Upper lobe of left lung (tissue), 6 donors: Measurements from ENCODE around the gene SORBS1. TPM values are rescaled to one million over a fixed set of nuclear protein-coding genes. Genes with fewer than 3 reads are reported as not detected.

Source experiments
- ATAC-seq, 2 donors: fragments of 200-7000 bp; cut with Tn5 transposase; one replicate each; pipeline ENCODE4 v1.9.1; 2022; ENCODE audit warnings: mild to moderate bottlenecking in 2 of 2, moderate library complexity in 2 of 2; ENCODE audit not compliant: low FRiP score in 2 of 2
- DNase-seq, 2 donors: peaks; one replicate each; pipeline ENCODE4 v3.0.0-alpha.2; 2019 to 2020
- H3K27ac ChIP-seq, 4 donors: fragments of 200-600 bp; sonication (generic); one replicate each; pipeline ENCODE4 v1.5.1; 2016 to 2019
- H3K27me3 ChIP-seq, 4 donors: fragments of 200-600 bp; sonication (generic); one replicate each; pipeline ENCODE4 v1.5.1; 2017 to 2019
- H3K36me3 ChIP-seq, 4 donors: fragments of 200-600 bp; sonication (generic); one replicate each; pipeline ENCODE4 v1.5.1; 2016 to 2019
- H3K4me1 ChIP-seq, 4 donors: fragments of 200-600 bp; sonication (generic); one replicate each; pipeline ENCODE4 v1.5.1; 2018 to 2019
- H3K4me3 ChIP-seq, 4 donors: fragments of 200-600 bp; sonication (generic); one replicate each; pipeline ENCODE4 v1.5.1; 2017 to 2019; ENCODE audit warnings: mild to moderate bottlenecking in 2 of 4, moderate library complexity in 1 of 4
- H3K9me3 ChIP-seq, 4 donors: fragments of 200-600 bp; sonication (generic); one replicate each; pipeline ENCODE4 v1.5.1; 2018 to 2019
- CTCF ChIP-seq, 6 experiments: fragments of 450-650 bp in 4 of 6; fragments of 200-600 bp in 2 of 6; sonication (generic) in 2 of 6; IDR thresholded peaks; one replicate each; pipeline ENCODE4 v1.5.1; 2016 to 2019; ENCODE audit warnings: antibody characterized with exemption in 6 of 6
- EP300 ChIP-seq, 4 donors: sonication (generic); formaldehyde crosslinking; IDR thresholded peaks; one replicate each; pipeline ENCODE4 v1.5.1; 2017; ENCODE audit warnings: antibody characterized with exemption in 4 of 4, control low read depth in 2 of 4
- POLR2A ChIP-seq, 4 donors: fragments of 450-650 bp; IDR thresholded peaks; one replicate each; pipeline ENCODE4 v1.5.1; 2016 to 2017; ENCODE audit warnings: antibody characterized with exemption in 4 of 4, mild to moderate bottlenecking in 2 of 4
- POLR2AphosphoS5 ChIP-seq, 2 donors: sonication (generic); formaldehyde crosslinking; IDR thresholded peaks; one replicate each; pipeline ENCODE4 v1.5.1; 2017; ENCODE audit warnings: antibody characterized with exemption in 2 of 2
- WGBS, 2 donors: methylation state at CpG; one replicate each; pipeline ENCODE4 v1.1.5; 2017 to 2018; 5-methylcytosine and 5-hydroxymethylcytosine counted together
- total RNA-seq, 6 donors: library from RNA; depleted of rRNA in 4 of 6; stranded (reverse); fragments of >200 nt in 4 of 6; gene quantifications; one replicate each; pipeline versions ENCODE4 v1.1.0 to v1.2.1, GENCODE V29; 2016 to 2021
- donor health status: DM: no; HTN: no; CAD: no; lungs with moderate emphysema.
- donor health status: DM: no; HTN: yes; CAD: no; lungs with severe emphysema.

Gene SORBS1
- total RNA-seq, 6 donors from 2014 or later, result 45.8 to 116 (median 71.7) TPM

GRCh38 chr10:95517536-95518454, 43.4 kb downstream of the SORBS1 start:
- ATAC-seq (no peak), DNase-seq (no peak)
- TF ChIP-seq CTCF (IDR thresholded peaks at IDR 0.05) (no peak), POLR2AphosphoS5 (IDR thresholded peaks at IDR 0.05) (no peak), POLR2A (IDR thresholded peaks at IDR 0.05) (no peak), EP300 (IDR thresholded peaks at IDR 0.05) (no peak)
- Histone ChIP-seq H3K9me3 (no peaks in the 10 kb centered on the region), H3K4me1 (peaks cover 10 to 22% (median 16%) of the 10 kb centered on the region in 4 donors), H3K27me3 (no peaks in the 10 kb centered on the region), H3K36me3 (no peaks in the 10 kb centered on the region), H3K27ac (peak overlapping the region in 2 of 4 donors; percentile 14 to 40), H3K4me3 (no peak overlapping the region)
- WGBS, 2 donors, result 66 to 73% methylated on average over 5 of the region's 5 CpGs

GRCh38 chr10:95516774-95517373, 44.3 kb downstream of the SORBS1 start:
- 92 to 95% methylated on average over 7 of the region's 7 CpGs for WGBS, 2 donors
- no peak for ATAC-seq
- TF ChIP-seq EP300 (IDR thresholded peaks at IDR 0.05), result no peak
- no peak for TF ChIP-seq POLR2A (IDR thresholded peaks at IDR 0.05)
- no peak for TF ChIP-seq POLR2AphosphoS5 (IDR thresholded peaks at IDR 0.05)
- no peak for TF ChIP-seq CTCF (IDR thresholded peaks at IDR 0.05)
- Histone ChIP-seq H3K4me3 (no peak overlapping the region), H3K9me3 (no peaks in the 10 kb centered on the region), H3K27ac (no peak overlapping the region), H3K4me1 (peaks cover 10 to 27% (median 19%) of the 10 kb centered on the region in 4 donors), H3K27me3 (no peaks in the 10 kb centered on the region), H3K36me3 (no peaks in the 10 kb centered on the region)
- DNase-seq, result no peak

GRCh38 chr10:95513941-95514392, 47.2 kb downstream of the SORBS1 start:
- no peak for DNase-seq
- H3K4me3 ChIP-seq, result no peak overlapping the region
- 23 to 33% methylated on average over 2 of the region's 2 CpGs for WGBS, 2 donors
- no peaks in the 10 kb centered on the region for H3K36me3 ChIP-seq
- no peaks in the 10 kb centered on the region for H3K27me3 ChIP-seq
- no peaks in the 10 kb centered on the region for H3K9me3 ChIP-seq
- ATAC-seq, result peak in 1 of 2 donors; percentile 10
- TF ChIP-seq POLR2AphosphoS5 (IDR thresholded peaks at IDR 0.05) (no peak), EP300 (IDR thresholded peaks at IDR 0.05) (no peak), POLR2A (IDR thresholded peaks at IDR 0.05) (no peak), CTCF (IDR thresholded peaks at IDR 0.05) (no peak)
- H3K4me1 ChIP-seq, result peaks cover 10 to 30% (median 22%) of the 10 kb centered on the region in 4 donors
- H3K27ac ChIP-seq, result peak overlapping the region; percentile 21 to 50 (median 40)

GRCh38 chr10:95513008-95513589, 48.1 kb downstream of the SORBS1 start:
- H3K4me3 ChIP-seq, result no peak overlapping the region
- peaks cover 14 to 31% (median 28%) of the 10 kb centered on the region in 4 donors for H3K4me1 ChIP-seq
- ATAC-seq, result peak in 1 of 2 donors; percentile 26
- DNase-seq, result peak in 1 of 2 donors; percentile 32
- H3K36me3 ChIP-seq, result no peaks in the 10 kb centered on the region
- H3K27me3 ChIP-seq, result no peaks in the 10 kb centered on the region
- H3K9me3 ChIP-seq, result no peaks in the 10 kb centered on the region
- peak overlapping the region; percentile 21 to 50 (median 40) for H3K27ac ChIP-seq
- WGBS, 2 donors, result 68 to 81% methylated on average over 11 of the region's 11 CpGs
- TF ChIP-seq POLR2AphosphoS5 (IDR thresholded peaks at IDR 0.05), result no peak
- TF ChIP-seq CTCF (IDR thresholded peaks at IDR 0.05), result no peak
- TF ChIP-seq POLR2A (IDR thresholded peaks at IDR 0.05), result no peak
- no peak for TF ChIP-seq EP300 (IDR thresholded peaks at IDR 0.05)
